ENCODE measurements around the gene ALDH16A1.

Gene ALDH16A1

GRCh38 chr19:49453013-49453756, at the start of gene ALDH16A1:
TSS of gene ALDH16A1 (plus strand) at chr19:49453225. CDS start at chr19:49453332, 107 bp downstream.
- Mint-ChIP-seq H3K9me3 (no peaks in the 10 kb centered on the region), H3K27me3 (no peaks in the 10 kb centered on the region), H3K4me1 (peaks cover 31 to 71% of the 10 kb centered on the region in 2 donors), H3K27ac (peak within 1 kb of the TSS; percentile 100), H3K4me3 (peak within 1 kb of the TSS; percentile 90 to 100), H3K36me3 (peaks cover 39 to 52% of the 10 kb centered on the region in 2 donors)
- ATAC-seq (replicated peaks) (peak; percentile 87 to 89), DNase-seq (peak; percentile 98)

- H3K27ac Mint-ChIP-seq = peak overlapping the region; percentile 84
Measured at GRCh38 chr19:49403404-49404187, 49.4 kb upstream of the ALDH16A1 start.

GRCh38 chr19:49407079-49407478, 45.9 kb upstream of the ALDH16A1 start:
- DNase-seq (no peak), ATAC-seq (replicated peaks) (no peak)
- Mint-ChIP-seq H3K36me3 (no peaks in the 10 kb centered on the region), H3K4me1 (peaks cover 44 to 75% of the 10 kb centered on the region in 2 donors), H3K9me3 (no peaks in the 10 kb centered on the region), H3K27me3 (no peaks in the 10 kb centered on the region), H3K27ac (no peak overlapping the region), H3K4me3 (no peak overlapping the region)

More at GRCh38 chr19:49403404-49404187, 49.4 kb upstream of the ALDH16A1 start:
- H3K4me3 Mint-ChIP-seq = peak overlapping the region in 1 of 2 donors; percentile 67
- H3K4me1 Mint-ChIP-seq = peaks cover 22 to 53% of the 10 kb centered on the region in 2 donors
- no peaks in the 10 kb centered on the region for H3K36me3 Mint-ChIP-seq
- ATAC-seq (replicated peaks) (peak; percentile 90 to 96), DNase-seq (peak; percentile 46)
- peaks cover 3% of the 10 kb centered on the region in 2 donors for H3K27me3 Mint-ChIP-seq
- H3K9me3 Mint-ChIP-seq = no peaks in the 10 kb centered on the region

- H3K36me3 Mint-ChIP-seq = no peaks in the 10 kb centered on the region
- peak overlapping the region; percentile 0 for H3K27ac Mint-ChIP-seq
- H3K9me3 Mint-ChIP-seq = no peaks in the 10 kb centered on the region
- ATAC-seq (replicated peaks) (no peak), DNase-seq (no peak)
- H3K4me1 Mint-ChIP-seq = peaks cover 48 to 79% of the 10 kb centered on the region in 2 donors
- no peak overlapping the region for H3K4me3 Mint-ChIP-seq
- no peaks in the 10 kb centered on the region for H3K27me3 Mint-ChIP-seq
Measured at GRCh38 chr19:49407482-49408015, 45.5 kb upstream of the ALDH16A1 start.

- H3K36me3 Mint-ChIP-seq = no peaks in the 10 kb centered on the region
- peak overlapping the region; percentile 44 to 62 for H3K4me3 Mint-ChIP-seq
- no peaks in the 10 kb centered on the region for H3K9me3 Mint-ChIP-seq
- H3K27me3 Mint-ChIP-seq = no peaks in the 10 kb centered on the region
- DNase-seq (no peak), ATAC-seq (replicated peaks) (peak; percentile 47)
- peaks cover 42 to 79% of the 10 kb centered on the region in 2 donors for H3K4me1 Mint-ChIP-seq
- peak overlapping the region; percentile 89 for H3K27ac Mint-ChIP-seq
Measured at GRCh38 chr19:49408816-49409440, 44.1 kb upstream of the ALDH16A1 start.

- Mint-ChIP-seq H3K9me3 (no peaks in the 10 kb centered on the region), H3K4me3 (peak overlapping the region; percentile 44 to 62), H3K27ac (peak overlapping the region; percentile 89), H3K4me1 (peaks cover 42 to 77% of the 10 kb centered on the region in 2 donors), H3K36me3 (no peaks in the 10 kb centered on the region), H3K27me3 (no peaks in the 10 kb centered on the region)
- ATAC-seq (replicated peaks) (peak; percentile 86 to 88), DNase-seq (no peak)
Measured at GRCh38 chr19:49409441-49410029, 43.5 kb upstream of the ALDH16A1 start.

- H3K27ac Mint-ChIP-seq = peak overlapping the region; percentile 31
- peaks cover 0 to 5% of the 10 kb centered on the region in 2 donors for H3K27me3 Mint-ChIP-seq
- peaks cover 46 to 82% of the 10 kb centered on the region in 2 donors for H3K4me1 Mint-ChIP-seq
- ATAC-seq (replicated peaks) (no peak), DNase-seq (no peak)
- H3K36me3 Mint-ChIP-seq = no peaks in the 10 kb centered on the region
- no peak overlapping the region for H3K4me3 Mint-ChIP-seq
- no peaks in the 10 kb centered on the region for H3K9me3 Mint-ChIP-seq
Measured at GRCh38 chr19:49411681-49412326, 41.2 kb upstream of the ALDH16A1 start.

- peak overlapping the region in 1 of 2 donors; percentile 7 for H3K4me3 Mint-ChIP-seq
- peaks cover 12 to 18% of the 10 kb centered on the region in 2 donors for H3K27me3 Mint-ChIP-seq
- H3K36me3 Mint-ChIP-seq = no peaks in the 10 kb centered on the region
- peaks cover 42 to 74% of the 10 kb centered on the region in 2 donors for H3K4me1 Mint-ChIP-seq
- DNase-seq = no peak
- H3K9me3 Mint-ChIP-seq = no peaks in the 10 kb centered on the region
- peak overlapping the region; percentile 11 for H3K27ac Mint-ChIP-seq
- no peak for ATAC-seq (replicated peaks)
Measured at GRCh38 chr19:49413348-49413747, 39.7 kb upstream of the ALDH16A1 start.

GRCh38 chr19:49414256-49414655, 38.8 kb upstream of the ALDH16A1 start:
- Mint-ChIP-seq H3K27me3 (peaks cover 19 to 27% of the 10 kb centered on the region in 2 donors), H3K27ac (peak overlapping the region; percentile 37), H3K4me1 (peaks cover 33 to 64% of the 10 kb centered on the region in 2 donors)

GRCh38 chr19:49415102-49415809, 37.8 kb upstream of the ALDH16A1 start:
- Mint-ChIP-seq H3K9me3 (no peaks in the 10 kb centered on the region), H3K27ac (peak overlapping the region; percentile 72), H3K4me1 (peaks cover 28 to 57% of the 10 kb centered on the region in 2 donors), H3K36me3 (no peaks in the 10 kb centered on the region), H3K27me3 (peaks cover 29 to 37% of the 10 kb centered on the region in 2 donors), H3K4me3 (peak overlapping the region in 1 of 2 donors; percentile 37)
- ATAC-seq (replicated peaks) = peak; percentile 91
- peak; percentile 66 for DNase-seq

More at GRCh38 chr19:49414256-49414655, 38.8 kb upstream of the ALDH16A1 start:
- ATAC-seq (replicated peaks) = no peak
- Mint-ChIP-seq H3K9me3 (no peaks in the 10 kb centered on the region), H3K36me3 (no peaks in the 10 kb centered on the region), H3K4me3 (no peak overlapping the region)
- no peak for DNase-seq

- no peak overlapping the region for H3K27ac Mint-ChIP-seq
Measured at GRCh38 chr19:49415810-49416200, 37.2 kb upstream of the ALDH16A1 start.

GRCh38 chr19:49417088-49417487, 35.9 kb upstream of the ALDH16A1 start:
- Mint-ChIP-seq H3K4me3 (no peak overlapping the region), H3K27me3 (peaks cover 47 to 55% of the 10 kb centered on the region in 2 donors), H3K9me3 (no peaks in the 10 kb centered on the region), H3K27ac (no peak overlapping the region), H3K36me3 (no peaks in the 10 kb centered on the region), H3K4me1 (peaks cover 30 to 60% of the 10 kb centered on the region in 2 donors)
- DNase-seq = no peak
- ATAC-seq (replicated peaks) = no peak

More at GRCh38 chr19:49415810-49416200, 37.2 kb upstream of the ALDH16A1 start:
- ATAC-seq (replicated peaks) (no peak), DNase-seq (no peak)
- Mint-ChIP-seq H3K27me3 (peaks cover 34 to 43% of the 10 kb centered on the region in 2 donors), H3K4me3 (no peak overlapping the region), H3K4me1 (peaks cover 28 to 60% of the 10 kb centered on the region in 2 donors), H3K36me3 (no peaks in the 10 kb centered on the region), H3K9me3 (no peaks in the 10 kb centered on the region)

GRCh38 chr19:49418511-49418910, 34.5 kb upstream of the ALDH16A1 start:
- H3K4me1 Mint-ChIP-seq = peaks cover 29 to 60% of the 10 kb centered on the region in 2 donors
- H3K9me3 Mint-ChIP-seq = no peaks in the 10 kb centered on the region
- H3K27ac Mint-ChIP-seq = no peak overlapping the region
- no peak for ATAC-seq (replicated peaks)
- H3K4me3 Mint-ChIP-seq = no peak overlapping the region
- H3K27me3 Mint-ChIP-seq = peaks cover 56 to 70% of the 10 kb centered on the region in 2 donors
- H3K36me3 Mint-ChIP-seq = no peaks in the 10 kb centered on the region
- DNase-seq = no peak
